Left lung (tissue), 10 donors: ENCODE results near the gene PEMT. TPM values are rescaled to one million over a fixed set of nuclear protein-coding genes. Genes with fewer than 3 reads are reported as not detected.
A peak's percentile ranks its signal among the peaks of the same experiment; 100 is the strongest.

Source experiments
- ATAC-seq: fragments of 200-7000 bp; cut with Tn5 transposase; one replicate; pipeline ENCODE4 v1.9.1; 2020; ENCODE audit warnings: moderate library complexity
- DNase-seq, 4 donors: peaks; one replicate each; pipeline ENCODE4 v3.0.0-alpha.2; 2013 to 2020
- H3K27ac ChIP-seq, 2 donors: fragments of 200-600 bp; sonication (generic) in 1 of 2; one replicate each; pipeline versions ENCODE4 v1.5.0 to v1.8.0; 2020 to 2021
- H3K27me3 ChIP-seq, 2 donors: fragments of 200-600 bp; sonication (generic) in 1 of 2; one replicate each; pipeline versions ENCODE4 v1.5.0 to v1.8.0; 2020 to 2021
- H3K36me3 ChIP-seq, 2 donors: fragments of 200-600 bp; sonication (generic) in 1 of 2; one replicate each; pipeline versions ENCODE4 v1.5.0 to v1.8.0; 2020 to 2021
- H3K4me1 ChIP-seq, 2 donors: fragments of 200-600 bp; one replicate each; pipeline ENCODE4 v1.8.0; 2021
- H3K4me3 ChIP-seq, 2 donors: fragments of 200-600 bp; sonication (generic) in 1 of 2; one replicate each; pipeline versions ENCODE4 v1.5.0 to v1.8.0; 2020 to 2021; ENCODE audit warnings: mild to moderate bottlenecking in 1 of 2
- H3K9me3 ChIP-seq, 2 donors: fragments of 200-600 bp; sonication (generic) in 1 of 2; one replicate each; pipeline versions ENCODE4 v1.5.0 to v1.8.0; 2020 to 2021
- intact Hi-C, 2 donors: fragments of 100-400 bp; cut with DNase I; formaldehyde crosslinking; loops; one replicate each; pipeline versions ENCODE4 v1.11.2 to v1.14.2; 2022
- polyA plus RNA-seq, 6 donors: library from polyadenylated mRNA; unstranded; fragments of 120-200 nt; gene quantifications; one replicate each; pipeline ENCODE4 v1.2.1, GENCODE V29; 2013; ENCODE audit not compliant: insufficient read length in 6 of 6
- total RNA-seq, 2 donors: library from RNA; stranded (reverse); fragmentation: NEBNext Ultra II Directional; extraction: Animal tissue kit (Norgen Biotek cat#: 25700); gene quantifications; one replicate each; pipeline ENCODE4 v1.2.1, GENCODE V29; 2021
- TF ChIP-seq, protein P1 (sequence below), 2 donors: fragments of 200-600 bp; sonication (generic) in 1 of 2; IDR thresholded peaks; one replicate each; pipeline versions ENCODE4 v1.5.0 to v1.8.0; 2021; ENCODE audit warnings: antibody characterized with exemption in 2 of 2
- donor health status: DM: no; HTN: yes; CAD: no.
- donor health status: DM: no; HTN: no; CAD: no.

Gene PEMT
- total and polyA plus RNA-seq, 8 donors, result 22.3 to 38.7 (median 28.3) TPM

DNA sequence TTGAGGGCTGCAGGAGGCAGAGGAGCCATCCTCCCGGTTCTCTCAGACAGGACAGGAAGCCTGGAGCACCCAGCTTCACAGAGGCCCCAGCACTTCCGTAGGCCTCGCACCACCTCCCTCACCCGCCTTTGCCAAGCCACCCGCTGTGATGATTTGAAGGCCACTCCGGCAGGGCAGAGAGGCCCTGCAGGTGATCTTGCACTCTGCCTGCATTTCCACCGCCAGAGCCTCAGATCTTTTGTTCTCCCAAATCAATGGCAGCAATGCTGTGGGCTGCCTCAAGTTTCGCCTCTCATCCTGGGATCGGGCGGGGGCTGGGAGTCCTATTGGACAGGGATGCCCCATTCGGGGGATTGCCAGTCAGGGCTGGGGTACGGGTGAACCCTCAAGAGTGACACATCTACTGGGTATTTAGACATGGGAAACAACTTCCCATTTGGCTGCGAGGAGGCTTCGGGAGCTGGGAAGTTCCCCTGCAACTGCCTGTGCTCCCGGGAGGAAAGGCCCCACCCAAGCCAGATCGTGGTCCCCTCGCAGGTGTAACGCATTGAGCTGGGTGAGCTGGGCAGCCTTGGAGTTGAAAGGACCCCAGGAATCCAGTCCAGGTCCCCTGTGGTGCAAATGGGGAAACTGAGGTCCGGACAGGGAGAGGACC, 34.8 kb upstream of the PEMT start:
- H3K4me1 ChIP-seq, result peaks cover 0 to 9% of the 10 kb centered on the region in 2 donors
- no peak overlapping the region for H3K27ac ChIP-seq
- H3K9me3 ChIP-seq, result no peaks in the 10 kb centered on the region
- intact Hi-C loops, result no loop called here
- no peak overlapping the region for H3K4me3 ChIP-seq
- TF ChIP-seq, protein P1, sequence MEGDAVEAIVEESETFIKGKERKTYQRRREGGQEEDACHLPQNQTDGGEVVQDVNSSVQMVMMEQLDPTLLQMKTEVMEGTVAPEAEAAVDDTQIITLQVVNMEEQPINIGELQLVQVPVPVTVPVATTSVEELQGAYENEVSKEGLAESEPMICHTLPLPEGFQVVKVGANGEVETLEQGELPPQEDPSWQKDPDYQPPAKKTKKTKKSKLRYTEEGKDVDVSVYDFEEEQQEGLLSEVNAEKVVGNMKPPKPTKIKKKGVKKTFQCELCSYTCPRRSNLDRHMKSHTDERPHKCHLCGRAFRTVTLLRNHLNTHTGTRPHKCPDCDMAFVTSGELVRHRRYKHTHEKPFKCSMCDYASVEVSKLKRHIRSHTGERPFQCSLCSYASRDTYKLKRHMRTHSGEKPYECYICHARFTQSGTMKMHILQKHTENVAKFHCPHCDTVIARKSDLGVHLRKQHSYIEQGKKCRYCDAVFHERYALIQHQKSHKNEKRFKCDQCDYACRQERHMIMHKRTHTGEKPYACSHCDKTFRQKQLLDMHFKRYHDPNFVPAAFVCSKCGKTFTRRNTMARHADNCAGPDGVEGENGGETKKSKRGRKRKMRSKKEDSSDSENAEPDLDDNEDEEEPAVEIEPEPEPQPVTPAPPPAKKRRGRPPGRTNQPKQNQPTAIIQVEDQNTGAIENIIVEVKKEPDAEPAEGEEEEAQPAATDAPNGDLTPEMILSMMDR (IDR thresholded peaks at IDR 0.05), result no peak
- no peaks in the 10 kb centered on the region for H3K27me3 ChIP-seq
- DNase-seq (no peak), ATAC-seq (no peak)
- no peaks in the 10 kb centered on the region for H3K36me3 ChIP-seq

DNA sequence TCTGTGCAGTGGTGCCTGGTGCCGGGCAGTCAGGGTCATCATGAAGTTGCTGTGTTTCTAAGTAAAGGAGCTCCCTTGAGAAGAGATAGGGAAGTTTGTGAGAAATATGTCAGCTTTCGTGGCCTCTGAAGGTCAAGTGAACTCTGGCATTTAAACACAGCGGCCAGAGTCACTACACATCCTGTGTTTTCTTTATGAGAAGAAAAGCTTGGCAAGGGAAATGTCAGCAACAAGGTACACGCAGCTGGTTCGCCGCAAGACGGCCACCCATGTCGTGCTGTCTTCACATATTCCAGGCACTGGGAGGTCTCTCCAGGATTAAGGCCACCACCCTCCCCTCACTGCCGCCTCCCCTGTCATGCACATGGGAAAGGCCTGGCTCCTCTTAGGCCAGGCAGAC, 33.2 kb upstream of the PEMT start:
- H3K4me3 ChIP-seq, result no peak overlapping the region
- H3K27me3 ChIP-seq, result no peaks in the 10 kb centered on the region
- no peak for ATAC-seq
- TF ChIP-seq, protein P1 (IDR thresholded peaks at IDR 0.05), result no peak
- intact Hi-C loops, result no loop called here
- H3K9me3 ChIP-seq, result no peaks in the 10 kb centered on the region
- no peaks in the 10 kb centered on the region for H3K36me3 ChIP-seq
- DNase-seq, result peak in 1 of 4 donors; percentile 62
- peaks cover 0 to 21% of the 10 kb centered on the region in 2 donors for H3K4me1 ChIP-seq
- no peak overlapping the region for H3K27ac ChIP-seq

DNA sequence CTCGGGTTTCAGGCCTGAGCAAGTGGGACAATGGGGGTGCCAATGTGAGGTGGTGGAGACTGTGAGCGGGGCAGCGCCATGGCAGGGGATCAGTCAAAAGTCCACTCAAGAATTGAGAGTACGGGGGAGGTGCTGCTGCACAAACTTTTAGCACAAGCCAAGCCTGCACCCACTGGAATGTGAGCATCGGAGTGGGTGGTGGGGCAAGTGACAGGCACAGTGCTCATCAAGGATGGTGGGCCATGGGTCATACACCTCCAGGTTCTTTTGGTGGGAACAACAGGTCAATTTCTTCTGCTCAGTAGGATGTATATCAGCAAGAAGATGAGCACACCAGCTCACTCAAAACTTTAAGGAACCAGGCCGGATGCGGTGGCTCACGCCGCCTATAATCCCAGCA, 32.4 kb upstream of the PEMT start:
- Histone ChIP-seq H3K4me1 (peaks cover 0 to 22% of the 10 kb centered on the region in 2 donors), H3K36me3 (no peaks in the 10 kb centered on the region), H3K9me3 (no peaks in the 10 kb centered on the region), H3K27me3 (no peaks in the 10 kb centered on the region), H3K4me3 (no peak overlapping the region), H3K27ac (no peak overlapping the region)
- TF ChIP-seq, protein P1 (IDR thresholded peaks at IDR 0.05), result no peak
- intact Hi-C loops, result no loop called here
- ATAC-seq, result no peak
- no peak for DNase-seq

DNA sequence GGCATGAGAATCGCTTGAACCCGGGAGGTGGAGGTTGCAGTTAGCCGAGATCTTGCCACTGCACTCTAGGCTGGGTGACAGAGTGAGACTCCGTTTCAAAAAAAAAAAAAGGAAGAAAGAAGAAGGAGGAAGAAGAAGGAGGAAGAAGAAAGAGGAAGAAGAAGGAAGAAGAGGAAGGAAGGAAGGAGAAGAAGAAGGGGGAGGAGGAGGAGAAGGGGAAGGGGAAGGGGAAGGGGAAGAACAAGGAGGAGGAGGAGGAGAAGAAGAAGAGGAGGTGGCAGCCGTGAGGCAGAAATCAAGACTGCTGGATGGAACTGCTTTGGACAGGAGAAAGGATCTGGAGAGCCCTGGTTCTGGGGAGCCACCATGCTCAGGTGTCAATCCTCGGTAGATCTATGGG, 29.7 kb upstream of the PEMT start:
- Histone ChIP-seq H3K4me1 (peaks cover 0 to 22% of the 10 kb centered on the region in 2 donors), H3K36me3 (no peaks in the 10 kb centered on the region), H3K27me3 (no peaks in the 10 kb centered on the region), H3K4me3 (peak overlapping the region in 1 of 2 donors; percentile 19), H3K9me3 (no peaks in the 10 kb centered on the region), H3K27ac (peak overlapping the region in 1 of 2 donors; percentile 65)
- intact Hi-C loops, result no loop called here
- DNase-seq (no peak), ATAC-seq (no peak)
- TF ChIP-seq, protein P1 (IDR thresholded peaks at IDR 0.05), result no peak

DNA sequence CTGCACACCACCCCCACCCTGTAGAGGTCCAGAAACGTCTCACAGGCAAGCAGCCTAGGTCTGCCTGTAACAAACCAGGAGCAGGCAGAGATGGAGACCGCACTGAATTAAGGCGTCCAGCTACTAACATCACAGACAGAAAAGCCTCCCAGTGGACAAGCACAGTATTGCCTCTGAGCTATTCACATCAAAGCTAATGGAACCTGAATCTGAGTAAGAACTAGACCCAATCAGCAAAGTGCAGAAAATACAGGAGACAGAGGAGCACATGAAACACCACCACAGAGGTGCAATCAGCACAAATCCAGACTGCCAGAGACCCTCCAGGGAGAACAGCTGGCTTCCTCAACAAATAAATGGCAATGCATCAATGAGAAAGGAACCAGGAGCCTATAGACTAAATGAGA, 22.2 kb upstream of the PEMT start:
- H3K4me1 ChIP-seq, result no peaks in the 10 kb centered on the region
- H3K27me3 ChIP-seq, result no peaks in the 10 kb centered on the region
- DNase-seq (peak in 1 of 4 donors; percentile 72), ATAC-seq (peak; percentile 95)
- intact Hi-C loops, result no loop called here
- H3K9me3 ChIP-seq, result no peaks in the 10 kb centered on the region
- no peak overlapping the region for H3K27ac ChIP-seq
- TF ChIP-seq, protein P1 (IDR thresholded peaks at IDR 0.05), result peak; percentile 78 to 82
- H3K36me3 ChIP-seq, result no peaks in the 10 kb centered on the region
- H3K4me3 ChIP-seq, result no peak overlapping the region
